Jurkat, Clone E6-1 (cell line): ENCODE results near the gene OR10P1. TPM values are rescaled to one million over a fixed set of nuclear protein-coding genes. Genes with fewer than 3 reads are reported as not detected.
"Not testable (repeated sequence)": the region's sequence is repeated elsewhere in the genome, so short reads cannot be mapped to it uniquely, and the experiment has no call there.

Experiments
- DNase-seq: peaks from one replicate; pipeline ENCODE4 v3.0.0-alpha.2; 2011; ENCODE audit warnings: low read depth, low spot score
- H3K4me3 ChIP-seq: 2 replicates; pipeline ENCODE4 v1.5.1; 2011; ENCODE audit warnings: mild to moderate bottlenecking, low read length, control low read depth, moderate library complexity
- polyA plus RNA-seq: library from polyadenylated mRNA; unstranded; fragments of >200 nt; gene quantifications from one replicate; pipeline ENCODE4 v1.2.1, GENCODE V29; 2012; ENCODE audit warnings: missing spikeins; ENCODE audit not compliant: insufficient read length, insufficient read depth

The OR10P1 gene
- polyA plus RNA-seq: not detected

- peak within 1 kb of the TSS; percentile 1; the same call in 1 of the 2 replicates for H3K4me3 ChIP-seq
- no peak for DNase-seq
These were observed at the start of gene OR10P1 for GRCh38 chr12:55636853-55637252. TSS of gene OR10P1 (plus strand) at chr12:55636892. CDS start at chr12:55636892, 0 bp downstream.

- not testable (repeated sequence) for DNase-seq, H3K4me3 ChIP-seq
These were observed 46.5 kb upstream of the OR10P1 start for GRCh38 chr12:55590152-55590551.

GRCh38 chr12:55607821-55608594 is 28.7 kb upstream of the OR10P1 start:
- no peak overlapping the region for H3K4me3 ChIP-seq
- DNase-seq: no peak

- no peak for DNase-seq
- H3K4me3 ChIP-seq: no peak overlapping the region
These were observed 26.1 kb upstream of the OR10P1 start for GRCh38 chr12:55610598-55610997.

GRCh38 chr12:55612646-55613045 is 24.0 kb upstream of the OR10P1 start:
- DNase-seq: no peak
- no peak overlapping the region for H3K4me3 ChIP-seq

GRCh38 chr12:55614764-55615163 is 21.9 kb upstream of the OR10P1 start:
- DNase-seq: no peak
- no peak overlapping the region for H3K4me3 ChIP-seq

GRCh38 chr12:55619354-55620138 is 17.1 kb upstream of the OR10P1 start:
- DNase-seq: peak; percentile 89
- H3K4me3 ChIP-seq: no peak overlapping the region

- H3K4me3 ChIP-seq: no peak overlapping the region
- DNase-seq: no peak
These were observed 12.6 kb upstream of the OR10P1 start for GRCh38 chr12:55624056-55624455.

GRCh38 chr12:55626154-55626553 is 10.5 kb upstream of the OR10P1 start:
- DNase-seq: no peak
- H3K4me3 ChIP-seq: no peak overlapping the region

GRCh38 chr12:55629058-55629841 is 7.4 kb upstream of the OR10P1 start:
- no peak overlapping the region for H3K4me3 ChIP-seq
- DNase-seq: no peak

GRCh38 chr12:55631056-55631455 is 5.6 kb upstream of the OR10P1 start:
- H3K4me3 ChIP-seq: no peak overlapping the region
- DNase-seq: no peak

GRCh38 chr12:55631733-55632132 is 5.0 kb upstream of the OR10P1 start:
- H3K4me3 ChIP-seq: no peak overlapping the region
- DNase-seq: no peak

GRCh38 chr12:55633151-55633550 is 3.5 kb upstream of the OR10P1 start:
- H3K4me3 ChIP-seq: no peak overlapping the region
- DNase-seq: no peak

GRCh38 chr12:55636116-55636655 is 506 bp upstream of the OR10P1 start:
- no peak for DNase-seq
- H3K4me3 ChIP-seq: no peak overlapping the region

- peak overlapping the region; percentile 1; the same call in 1 of the 2 replicates for H3K4me3 ChIP-seq
- peak; percentile 92 for DNase-seq
These were observed 775 bp downstream of the OR10P1 start for GRCh38 chr12:55637467-55637866.

- DNase-seq: no peak
- H3K4me3 ChIP-seq: no peak overlapping the region
These were observed 4.9 kb downstream of the OR10P1 start for GRCh38 chr12:55641595-55641994.

GRCh38 chr12:55642267-55642666 is 5.6 kb downstream of the OR10P1 start:
- H3K4me3 ChIP-seq: no peak overlapping the region
- no peak for DNase-seq

- peak; percentile 46 for DNase-seq
- H3K4me3 ChIP-seq: no peak overlapping the region
These were observed 6.0 kb downstream of the OR10P1 start for GRCh38 chr12:55642669-55643068.

- DNase-seq: no peak
- no peak overlapping the region for H3K4me3 ChIP-seq
These were observed 7.9 kb downstream of the OR10P1 start for GRCh38 chr12:55644591-55644990.
